LoVo (cell line): ENCODE measurements around the gene SSH3.
A peak's percentile ranks its signal among the peaks of the same experiment; 100 is the strongest.

Experiments used
- DNase-seq: peaks from one replicate; pipeline ENCODE4 v3.0.0-alpha.2; 2016; ENCODE audit warnings: low spot score

SSH3 gene

GRCh38 chr11:67303132-67303834, at the start of gene SSH3:
Gene SSH3 (plus strand): TSS chr11:67303530. CDS start chr11:67303626, 96 bp downstream.
- peak; percentile 91 for DNase-seq

- no peak for DNase-seq
Observed at GRCh38 chr11:67253872-67254624, 49.3 kb upstream of the SSH3 start.

DNA sequence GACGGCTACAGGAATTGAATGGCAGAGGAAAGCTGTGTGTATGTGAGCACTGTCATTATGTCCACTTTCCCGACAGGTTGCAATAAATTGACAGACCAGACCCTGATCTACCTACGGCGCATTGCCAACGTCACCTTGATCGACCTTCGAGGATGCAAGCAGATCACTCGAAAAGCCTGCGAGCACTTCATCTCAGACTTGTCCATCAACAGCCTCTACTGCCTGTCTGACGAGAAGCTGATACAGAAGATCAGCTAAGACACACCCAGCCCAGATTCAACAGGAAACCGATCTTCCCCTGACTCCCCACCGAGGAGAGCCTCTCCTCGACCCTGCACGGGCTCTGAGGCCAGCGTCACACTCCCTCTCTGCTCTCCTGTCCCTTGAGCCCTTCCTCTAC, 48.5 kb upstream of the SSH3 start:
- DNase-seq = no peak

- DNase-seq = no peak
Observed at GRCh38 chr11:67255353-67255752, 48.0 kb upstream of the SSH3 start.

DNA sequence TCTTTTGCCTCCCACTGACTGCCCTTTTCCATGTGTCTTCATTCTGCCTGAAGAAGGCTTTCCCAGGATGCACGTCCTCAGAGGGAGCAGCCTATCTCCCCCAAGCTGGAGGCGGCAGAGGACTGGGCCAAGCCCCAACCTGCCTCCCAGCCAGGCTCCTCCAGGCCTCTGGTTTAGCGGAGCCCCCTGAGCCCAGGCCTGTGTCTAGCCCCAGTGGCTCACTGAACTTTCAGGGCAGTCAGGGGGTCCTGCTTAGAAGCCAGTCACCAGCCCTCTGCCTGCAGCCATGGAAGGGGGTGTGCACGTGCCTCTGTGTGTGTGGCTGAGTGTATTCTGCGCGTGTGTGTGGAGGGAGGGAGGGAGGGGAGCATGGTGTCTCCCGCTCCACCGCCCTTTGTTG, 47.5 kb upstream of the SSH3 start:
- no peak for DNase-seq

- no peak for DNase-seq
Observed at GRCh38 chr11:67256477-67257135, 46.7 kb upstream of the SSH3 start.

DNA sequence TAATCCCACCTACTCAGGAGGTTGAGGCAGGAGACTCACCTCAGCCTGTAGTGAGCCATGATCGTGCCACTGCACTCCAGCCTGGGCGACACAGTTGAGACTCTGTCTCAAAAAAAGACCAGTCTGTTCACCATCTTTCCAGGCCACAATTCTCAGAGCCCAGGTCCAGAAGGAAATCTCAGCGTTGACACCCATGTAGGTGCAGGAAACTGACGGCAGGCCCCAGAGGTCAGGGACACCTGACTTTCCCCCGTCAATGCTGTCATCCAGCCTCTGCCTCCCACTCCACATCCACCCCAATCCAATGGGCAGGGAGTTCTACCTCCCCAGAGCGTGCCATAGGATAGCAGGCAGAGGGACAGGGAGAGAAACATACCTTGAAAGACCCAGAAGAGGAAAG, 42.9 kb upstream of the SSH3 start:
- DNase-seq = no peak

GRCh38 chr11:67260885-67261639, 42.3 kb upstream of the SSH3 start:
- DNase-seq = peak; percentile 51

DNA sequence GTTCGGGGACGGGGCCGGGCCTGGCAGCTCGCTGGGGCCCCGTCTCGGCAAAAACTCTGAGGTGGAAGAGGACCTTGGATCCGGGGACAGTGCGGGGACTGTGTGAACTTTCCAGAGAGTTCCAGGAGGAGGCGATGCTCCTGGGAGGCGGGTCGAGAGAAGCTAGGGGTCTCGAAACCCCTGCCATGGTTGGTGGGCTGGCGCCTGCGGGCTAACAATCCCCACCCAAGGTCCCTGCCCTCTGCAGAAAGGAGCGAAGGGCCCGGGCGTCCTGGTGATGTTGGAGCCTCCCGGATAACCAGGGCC, 41.7 kb upstream of the SSH3 start:
- no peak for DNase-seq

DNA sequence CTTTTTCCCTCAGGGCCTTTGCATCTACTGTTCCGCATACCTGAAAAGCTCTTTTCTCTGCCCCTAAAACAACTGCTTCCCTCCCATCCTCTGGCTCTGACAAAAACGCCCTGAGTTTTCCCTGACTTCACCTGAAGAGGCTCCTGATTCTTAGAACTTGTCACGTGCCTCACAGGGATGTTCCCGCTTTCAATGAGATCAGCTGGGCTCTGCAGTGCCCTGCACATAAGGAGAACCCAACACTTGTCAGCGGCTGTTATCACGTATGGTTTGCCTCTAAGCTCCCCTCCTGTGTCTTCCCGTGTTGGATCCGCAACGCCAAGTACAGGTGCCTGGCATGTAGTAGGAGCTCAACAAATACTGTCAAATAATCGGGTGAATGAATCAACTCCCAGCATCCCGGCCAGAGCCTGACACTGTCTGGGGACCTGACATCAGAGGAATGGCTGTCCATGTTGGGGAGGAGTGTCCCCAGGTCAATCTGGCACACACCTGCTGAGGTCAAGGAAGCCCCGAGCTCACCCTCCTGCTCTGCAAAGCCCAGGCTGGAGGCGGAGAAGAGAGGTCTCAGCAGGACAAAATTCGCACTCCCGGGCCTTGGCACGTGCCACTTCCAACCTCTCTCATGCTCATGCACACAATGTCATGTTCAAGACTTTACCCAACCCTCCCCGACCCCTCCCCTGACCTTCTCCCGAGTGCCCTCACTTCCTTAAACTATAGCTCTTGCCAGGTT, 41.2 kb upstream of the SSH3 start:
- DNase-seq = no peak

DNA sequence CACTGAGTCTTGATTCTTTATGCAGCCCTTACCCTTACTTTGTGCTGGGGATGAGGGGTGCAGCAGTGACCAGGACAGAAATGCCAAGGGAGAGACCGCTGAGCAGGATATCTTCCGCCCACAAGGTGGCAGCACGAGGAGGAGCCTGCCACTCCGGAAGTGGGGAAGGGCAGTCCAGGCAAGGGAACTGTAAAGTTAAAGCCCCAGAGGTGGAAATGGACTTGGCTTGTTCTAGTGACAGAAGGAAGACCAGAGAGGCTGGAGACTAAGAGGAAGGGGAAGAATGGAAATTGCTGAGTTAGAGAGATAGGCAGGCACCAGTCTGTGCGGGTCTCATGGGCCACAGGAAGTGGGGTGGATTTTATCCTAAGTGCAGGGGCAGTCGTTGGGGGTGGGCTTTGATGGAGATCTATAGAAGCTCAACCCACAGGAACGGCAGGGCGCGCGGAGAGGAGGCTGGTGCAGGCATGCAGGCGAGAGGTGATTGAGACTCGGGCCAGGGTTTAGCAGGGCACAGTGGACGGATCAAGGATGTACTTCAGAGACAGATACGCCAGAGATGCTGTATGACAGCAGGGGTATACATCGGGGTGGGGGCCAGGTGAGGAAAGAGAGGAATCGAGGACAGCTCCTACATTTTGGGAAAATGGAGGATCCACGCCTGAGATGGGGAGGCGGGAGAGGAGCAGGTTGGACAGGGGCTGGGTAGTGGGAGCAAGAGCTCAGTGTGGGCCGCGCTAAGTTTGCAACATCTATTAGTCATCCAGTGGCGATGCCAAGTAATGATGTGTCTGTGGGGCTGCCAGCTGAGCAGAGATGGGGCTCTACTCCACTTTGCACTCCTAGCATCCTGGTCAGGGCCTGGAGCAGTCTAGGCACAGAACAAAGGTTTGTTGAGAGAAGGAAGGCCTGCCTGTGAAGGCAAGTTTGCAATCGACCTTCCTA, 40.3 kb upstream of the SSH3 start:
- DNase-seq = peak; percentile 81

- no peak for DNase-seq
Observed at GRCh38 chr11:67264260-67264659, 39.1 kb upstream of the SSH3 start.

- no peak for DNase-seq
Observed at GRCh38 chr11:67264877-67265632, 38.3 kb upstream of the SSH3 start.

GRCh38 chr11:67265633-67266448, 37.5 kb upstream of the SSH3 start:
- DNase-seq = peak; percentile 72

DNA sequence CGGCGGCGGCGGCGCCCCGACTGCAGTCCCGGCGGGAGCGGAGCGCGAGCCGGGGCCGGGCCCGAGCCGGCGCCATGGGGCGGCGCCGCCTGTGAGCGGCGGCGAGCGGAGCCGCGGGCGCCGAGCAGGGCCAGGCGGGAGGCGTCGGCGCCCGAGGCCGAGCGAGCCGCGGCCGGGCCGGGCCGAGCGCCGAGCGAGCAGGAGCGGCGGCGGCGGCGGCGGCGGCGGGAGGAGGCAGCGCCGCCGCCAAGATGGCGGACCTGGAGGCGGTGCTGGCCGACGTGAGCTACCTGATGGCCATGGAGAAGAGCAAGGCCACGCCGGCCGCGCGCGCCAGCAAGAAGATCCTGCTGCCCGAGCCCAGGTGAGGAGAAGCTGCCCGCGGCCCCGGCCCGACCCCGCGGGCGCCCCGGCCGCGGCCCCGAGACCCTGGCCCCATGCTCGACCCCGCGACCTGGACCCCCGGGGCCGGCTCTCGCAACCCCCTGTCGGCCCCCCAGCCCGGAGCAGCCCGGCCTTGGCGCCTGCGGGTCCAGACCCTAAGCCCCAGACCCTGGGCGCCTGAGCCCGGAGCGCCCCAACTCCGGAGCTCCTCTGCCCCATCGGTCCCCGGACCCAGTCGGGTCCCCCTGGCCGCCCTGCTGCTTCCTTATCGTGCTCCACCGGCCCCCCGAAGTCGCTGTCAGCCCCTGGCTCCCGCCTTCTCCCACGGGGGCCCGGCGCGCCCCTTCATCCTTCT, 36.7 kb upstream of the SSH3 start, which contains the start of gene GRK2:
Gene GRK2, plus strand, starts transcription at position 25 of the 739 bp plus-strand sequence. Its CDS starts 227 bp downstream, at position 252.
- peak; percentile 55 for DNase-seq

GRCh38 chr11:67267188-67268080, 35.9 kb upstream of the SSH3 start:
- DNase-seq = no peak
